B cell (primary cell): ENCODE measurements around the gene DAD1. TPM values are rescaled to one million over a fixed set of nuclear protein-coding genes. Genes with fewer than 3 reads are reported as not detected.

Source experiments
- ATAC-seq: fragments of 200-7000 bp; cut with Tn5 transposase; one replicate; pipeline ENCODE4 v1.10.0; 2021; ENCODE audit warnings: low read depth, mild to moderate bottlenecking, moderate number of reproducible peaks, moderate library complexity
- CTCF ChIA-PET: fragments of 350-600 bp; sonication (Branson Sonifier 250); formaldehyde crosslinking; loops from one replicate; lab custom pipeline; 2021; ENCODE audit warnings: antibody characterized with exemption, inconsistent platforms; lab: Charles Lee
- POLR2A ChIA-PET: fragments of 350-600 bp; sonication (Branson Sonifier 250); formaldehyde crosslinking; loops from one replicate; lab custom pipeline; 2021; ENCODE audit warnings: antibody characterized with exemption; lab: Charles Lee
- DNase-seq: peaks from one replicate; pipeline ENCODE4 v3.0.0; 2013
- H2AFZ ChIP-seq: 2 replicates; pipeline ENCODE4 v1.6.1; 2012; ENCODE audit warnings: mild to moderate bottlenecking, low read depth, low read length; ENCODE audit not compliant: insufficient read depth, poor library complexity, severe bottlenecking
- H3K27ac ChIP-seq, 2 donors: 1 replicate in 1 of 2; 2 replicates in 1 of 2; pipeline ENCODE4 v1.5.1; 2012 to 2013; ENCODE audit warnings: low read length in 2 of 2, mild to moderate bottlenecking in 2 of 2, moderate library complexity in 1 of 2
- H3K27me3 ChIP-seq, 4 experiments: fragments of 200-600 bp in 1 of 4; sonication (generic) in 1 of 4; replicated peaks in 1 of 4; 1 replicate in 2 of 4; 2 replicates in 2 of 4; pipeline versions ENCODE4 v1.6.1 to v1.7.0; 2013 to 2016; ENCODE audit warnings: low read length in 3 of 4, mild to moderate bottlenecking in 2 of 4, mixed read lengths in 1 of 4, moderate library complexity in 1 of 4; ENCODE audit not compliant: insufficient read depth in 4 of 4, control insufficient read depth in 3 of 4; ENCODE audit errors: control extremely low read depth in 1 of 4
- H3K36me3 ChIP-seq, 2 experiments: replicated peaks in 1 of 2; 1 replicate in 1 of 2; 2 replicates in 1 of 2; pipeline versions ENCODE4 v1.6.1 to v1.7.1; 2013; ENCODE audit warnings: low read length in 1 of 2; ENCODE audit not compliant: insufficient read depth in 2 of 2, control insufficient read depth in 1 of 2; ENCODE audit errors: control extremely low read depth in 1 of 2, extremely low read depth in 1 of 2
- H3K4me1 ChIP-seq, 2 donors: fragments of 200-600 bp in 1 of 2; sonication (generic) in 1 of 2; 1 replicate in 1 of 2; 2 replicates in 1 of 2; pipeline versions ENCODE4 v1.5.1 to v1.6.1; 2013 to 2017; ENCODE audit warnings: low read length in 2 of 2; ENCODE audit not compliant: control insufficient read depth in 2 of 2, insufficient read depth in 2 of 2
- H3K4me2 ChIP-seq: replicated peaks from 2 replicates; pipeline ENCODE3; 2012; ENCODE audit warnings: mild to moderate bottlenecking, low read depth, low read length; ENCODE audit not compliant: poor library complexity, severe bottlenecking
- H3K4me3 ChIP-seq, 5 experiments: fragments of 200-600 bp in 1 of 5; sonication (generic) in 1 of 5; 1 replicate in 3 of 5; 2 replicates in 2 of 5; pipeline versions ENCODE4 v1.5.1 to v1.7.0; 2011 to 2016; ENCODE audit warnings: low read length in 4 of 5, mild to moderate bottlenecking in 4 of 5, low read depth in 2 of 5, control low read depth in 1 of 5, moderate library complexity in 1 of 5; ENCODE audit not compliant: insufficient read depth in 1 of 5; ENCODE audit errors: control extremely low read depth in 1 of 5, extremely low read depth in 1 of 5
- H3K79me2 ChIP-seq: fragments of 200-600 bp; sonication (generic); one replicate; pipeline ENCODE4 v1.6.0; 2016; ENCODE audit warnings: low read length; ENCODE audit not compliant: control insufficient read depth, insufficient read depth
- H3K9ac ChIP-seq: fragments of 200-600 bp; sonication (generic); 2 replicates; pipeline ENCODE4 v1.6.1; 2017; ENCODE audit warnings: mild to moderate bottlenecking, low read length, moderate library complexity
- H3K9me3 ChIP-seq, 3 donors: one replicate each; pipeline versions ENCODE4 v1.6.1 to v1.7.1; 2013; ENCODE audit warnings: low read length in 2 of 3; ENCODE audit not compliant: control insufficient read depth in 2 of 3, insufficient read depth in 1 of 3; ENCODE audit errors: control extremely low read depth in 1 of 3
- H4K20me1 ChIP-seq: 2 replicates; pipeline ENCODE4 v1.6.0; 2012; ENCODE audit warnings: mild to moderate bottlenecking, low read length; ENCODE audit not compliant: insufficient read depth, control insufficient read depth, poor library complexity, severe bottlenecking
- H3K27ac Mint-ChIP-seq: one replicate; pipeline ENCODE4 v1.8.0; 2021; ENCODE audit warnings: mixed read lengths
- H3K27me3 Mint-ChIP-seq: one replicate; pipeline ENCODE4 v1.8.0; 2021; ENCODE audit warnings: mixed read lengths
- H3K4me1 Mint-ChIP-seq: one replicate; pipeline ENCODE4 v1.8.0; 2021; ENCODE audit warnings: mixed read lengths
- H3K4me3 Mint-ChIP-seq: one replicate; pipeline ENCODE4 v1.8.0; 2021; ENCODE audit warnings: mixed read lengths
- H3K9me3 Mint-ChIP-seq: one replicate; pipeline ENCODE4 v1.8.0; 2022; ENCODE audit warnings: mixed read lengths; ENCODE audit not compliant: insufficient read depth
- CTCF ChIP-seq: fragments of 200-600 bp; IDR thresholded peaks from one replicate; pipeline ENCODE4 v1.8.0; 2022; ENCODE audit warnings: antibody characterized with exemption, mild to moderate bottlenecking
- EZH2 ChIP-seq: IDR thresholded peaks from 2 replicates; pipeline ENCODE4 v1.6.1; 2012; ENCODE audit warnings: borderline replicate concordance, low read depth, mild to moderate bottlenecking, moderate library complexity, low read length; ENCODE audit not compliant: insufficient read depth, poor library complexity, severe bottlenecking
- WGBS: methylation state at CpG from one replicate; pipeline ENCODE4 v1.1.5; 2013; ENCODE audit warnings: missing lambda C conversion rate; ENCODE audit not compliant: insufficient coverage; 5-methylcytosine and 5-hydroxymethylcytosine counted together
- intact Hi-C: fragments of 100-400 bp; cut with micrococcal nuclease; formaldehyde crosslinking; loops from one replicate; pipeline ENCODE4 v1.10.0; 2022
- polyA plus RNA-seq: library from polyadenylated mRNA; depleted of rRNA; stranded (reverse); fragments of >200 nt; gene quantifications from 2 replicates; pipeline ENCODE4 v1.2.3, GENCODE V29; 2012
- total RNA-seq, 2 donors: library from RNA; stranded (reverse); fragments of 120-200 nt in 1 of 2; gene quantifications; 1 replicate in 1 of 2; 2 replicates in 1 of 2; pipeline versions ENCODE4 v1.2.3 to v1.2.4, GENCODE V29; 2013 to 2022

Gene DAD1
- total and polyA plus RNA-seq, 2 donors (not counting 1 experiment from before 2014, with no cell fraction given), result 77.4 to 114 TPM

GRCh38 chr14:22598099-22598895 is 9.3 kb upstream of the DAD1 start, which contains the start of gene ABHD4:
TSS of gene ABHD4 (plus strand) at chr14:22598300. CDS start at chr14:22598307, 7 bp downstream.
- Histone ChIP-seq H3K27me3 (no peaks in the 10 kb centered on the region), H4K20me1 (no peaks in the 10 kb centered on the region), H3K9ac (peak within 1 kb of the TSS; percentile 92), H3K4me3 (peak within 1 kb of the TSS; percentile 90 to 97 (median 92)), H2AFZ (peak within 1 kb of the TSS; percentile 94), H3K4me1 (peaks cover 15 to 22% of the 10 kb centered on the region in 2 donors), H3K79me2 (peaks cover 18% of the 10 kb centered on the region), H3K4me2 (peak within 1 kb of the TSS; percentile 83), H3K36me3 (peaks cover 0 to 22% of the 10 kb centered on the region in 2 experiments), H3K9me3 (no peaks in the 10 kb centered on the region), H3K27ac (peak within 1 kb of the TSS; percentile 46 to 76)
- POLR2A ChIA-PET, result interaction anchor here (0.6 to 1.8 kb wide), 6 partner anchors 9 to 1438 kb away, joined by 3 to 13 read pairs (median 3); partner anchors contain the start of genes ACIN1, C14orf119 and DAD1
- H3K27me3 Mint-ChIP-seq, result peaks cover 3% of the 10 kb centered on the region
- TF ChIP-seq EZH2 (no peak), CTCF (peak; percentile 6)
- CTCF ChIA-PET, result interaction anchor here (0.6 to 5.3 kb wide), 13 partner anchors 9 to 397 kb away, joined by 3 to 28 read pairs (median 4); partner anchors contain the start of genes DAD1, LRP10 and REM2
- ATAC-seq, result peak; percentile 96
- H3K4me1 Mint-ChIP-seq, result peaks cover 28% of the 10 kb centered on the region
- H3K27ac Mint-ChIP-seq, result peak within 1 kb of the TSS; percentile 96
- WGBS, result under 1% methylated on average over 41 of the region's 49 CpGs
- DNase-seq, result peak; percentile 79
- intact Hi-C loops, result loop anchor here (1.0 to 5.0 kb wide), 2 partner anchors 9 to 254 kb away; partner anchors contain the start of gene DAD1
- peak within 1 kb of the TSS; percentile 98 for H3K4me3 Mint-ChIP-seq
- no peaks in the 10 kb centered on the region for H3K9me3 Mint-ChIP-seq
